Measurements from ENCODE around the gene OSBPL10.

The OSBPL10 gene

GRCh38 chr3:31960793-31961431 lies 20.1 kb downstream of the OSBPL10 start:
- DNase-seq (ENCODE audit: extremely low read depth, low read depth), result no peak
- no peak for TF ChIP-seq CTCF (IDR thresholded peaks at IDR 0.05; ENCODE audit: low read depth, low read length, missing control alignments)
- no peak overlapping the region for H3K4me3 ChIP-seq (replicated peaks; ENCODE audit: low read depth, low read length)

GRCh38 chr3:31959951-31960792 lies 20.9 kb downstream of the OSBPL10 start:
- TF ChIP-seq CTCF (IDR thresholded peaks at IDR 0.05; ENCODE audit: low read depth, low read length, missing control alignments), result no peak
- peak overlapping the region; percentile 10; the same call in 1 of the 2 replicates for H3K4me3 ChIP-seq (replicated peaks; ENCODE audit: low read depth, low read length)
- no peak for DNase-seq (ENCODE audit: extremely low read depth, low read depth)

GRCh38 chr3:31959251-31959650 lies 21.8 kb downstream of the OSBPL10 start:
- no peak overlapping the region for H3K4me3 ChIP-seq (replicated peaks; ENCODE audit: low read depth, low read length)
- no peak for DNase-seq (ENCODE audit: extremely low read depth, low read depth)

GRCh38 chr3:31958701-31959152 lies 22.3 kb downstream of the OSBPL10 start:
- no peak for TF ChIP-seq CTCF (IDR thresholded peaks at IDR 0.05; ENCODE audit: low read depth, low read length, missing control alignments)
- H3K4me3 ChIP-seq (replicated peaks; ENCODE audit: low read depth, low read length), result no peak overlapping the region
- no peak for DNase-seq (ENCODE audit: extremely low read depth, low read depth)

More at GRCh38 chr3:31959251-31959650, 21.8 kb downstream of the OSBPL10 start:
- no peak for TF ChIP-seq CTCF (IDR thresholded peaks at IDR 0.05; ENCODE audit: low read depth, low read length, missing control alignments)

GRCh38 chr3:31957106-31957505 lies 24.0 kb downstream of the OSBPL10 start:
- DNase-seq (ENCODE audit: extremely low read depth, low read depth), result no peak
- TF ChIP-seq CTCF (IDR thresholded peaks at IDR 0.05; ENCODE audit: low read depth, low read length, missing control alignments), result no peak
- H3K4me3 ChIP-seq (replicated peaks; ENCODE audit: low read depth, low read length), result no peak overlapping the region

GRCh38 chr3:31955581-31955980 lies 25.5 kb downstream of the OSBPL10 start:
- no peak for DNase-seq (ENCODE audit: extremely low read depth, low read depth)
- no peak for TF ChIP-seq CTCF (IDR thresholded peaks at IDR 0.05; ENCODE audit: low read depth, low read length, missing control alignments)
- H3K4me3 ChIP-seq (replicated peaks; ENCODE audit: low read depth, low read length), result no peak overlapping the region

All from HFF-Myc (cell line).